GM18868 (cell line): ENCODE measurements around the gene PPM1G.
"Not testable (repeated sequence)": the region's sequence is repeated elsewhere in the genome, so short reads cannot be mapped to it uniquely, and the experiment has no call there.

Experiments
- ATAC-seq: cut with Tn5 transposase; IDR thresholded peaks from one replicate; pipeline ENCODE4 v1.9.1; 2021; ENCODE audit warnings: mild to moderate bottlenecking, moderate library complexity; ENCODE audit not compliant: unreplicated experiment

Gene PPM1G

DNA sequence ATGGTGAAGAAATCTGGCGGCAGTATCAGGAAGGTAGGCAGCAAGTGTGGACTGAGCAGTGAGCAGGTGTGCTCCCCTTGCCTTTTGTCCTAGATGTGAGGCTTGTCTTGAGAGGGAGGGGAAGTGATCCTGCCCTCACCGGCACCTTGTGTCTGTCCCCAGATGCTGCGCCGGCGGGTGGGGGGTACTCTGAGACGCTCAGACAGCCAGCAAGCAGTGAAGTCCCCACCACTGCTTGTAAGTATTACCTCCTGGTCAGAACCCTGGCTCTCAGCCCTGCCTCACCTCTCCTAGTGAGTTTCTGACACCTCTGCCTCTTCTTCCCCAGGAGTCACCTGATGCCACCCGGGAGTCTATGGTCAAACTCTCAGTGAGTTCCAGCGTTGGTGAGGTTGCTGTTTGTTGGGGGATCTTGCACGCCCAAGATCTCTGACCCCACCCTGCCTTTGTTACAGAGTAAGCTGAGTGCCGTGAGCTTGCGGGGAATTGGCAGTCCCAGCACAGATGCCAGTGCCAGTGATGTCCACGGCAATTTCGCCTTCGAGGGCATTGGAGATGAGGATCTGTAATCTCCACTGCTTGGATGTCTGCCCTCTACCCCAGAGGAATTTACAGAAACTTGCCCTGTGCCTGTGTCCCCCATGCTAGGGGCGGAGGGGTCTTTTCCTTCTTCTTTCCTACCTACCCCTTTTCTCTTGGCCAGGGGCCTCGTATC is 33.1 kb downstream of the PPM1G start:
- ATAC-seq, result no peak

DNA sequence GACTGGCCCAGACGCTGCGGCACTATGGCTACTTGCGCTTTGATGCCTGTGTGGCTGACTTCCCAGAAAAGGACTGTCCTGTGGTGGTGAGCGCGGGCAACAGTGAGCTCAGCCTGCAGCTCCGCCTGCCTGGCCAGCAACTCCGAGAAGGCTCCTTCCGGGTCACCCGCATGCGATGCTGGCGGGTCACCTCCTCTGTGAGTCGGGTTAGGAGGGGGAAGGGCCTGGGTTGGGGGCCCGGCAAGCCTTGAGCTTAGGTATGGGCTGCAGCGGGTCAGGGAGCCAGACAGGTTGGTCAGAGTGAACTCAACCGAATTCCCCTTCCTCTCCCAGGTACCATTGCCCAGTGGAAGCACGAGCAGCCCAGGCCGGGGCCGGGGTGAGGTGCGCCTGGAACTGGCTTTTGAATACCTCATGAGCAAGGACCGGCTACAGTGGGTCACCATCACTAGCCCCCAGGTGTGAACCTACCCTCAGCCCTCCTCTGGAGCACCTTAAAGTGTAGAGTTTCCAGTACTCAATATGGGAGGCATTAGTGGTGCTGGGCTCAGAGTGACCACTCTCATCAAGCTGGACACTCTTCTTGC is 33.8 kb downstream of the PPM1G start:
- ATAC-seq, result no peak

- no peak for ATAC-seq
These were observed 35.8 kb downstream of the PPM1G start for GRCh38 chr2:27373567-27373966.

- no peak for ATAC-seq
These were observed 36.5 kb downstream of the PPM1G start for GRCh38 chr2:27372937-27373336.

DNA sequence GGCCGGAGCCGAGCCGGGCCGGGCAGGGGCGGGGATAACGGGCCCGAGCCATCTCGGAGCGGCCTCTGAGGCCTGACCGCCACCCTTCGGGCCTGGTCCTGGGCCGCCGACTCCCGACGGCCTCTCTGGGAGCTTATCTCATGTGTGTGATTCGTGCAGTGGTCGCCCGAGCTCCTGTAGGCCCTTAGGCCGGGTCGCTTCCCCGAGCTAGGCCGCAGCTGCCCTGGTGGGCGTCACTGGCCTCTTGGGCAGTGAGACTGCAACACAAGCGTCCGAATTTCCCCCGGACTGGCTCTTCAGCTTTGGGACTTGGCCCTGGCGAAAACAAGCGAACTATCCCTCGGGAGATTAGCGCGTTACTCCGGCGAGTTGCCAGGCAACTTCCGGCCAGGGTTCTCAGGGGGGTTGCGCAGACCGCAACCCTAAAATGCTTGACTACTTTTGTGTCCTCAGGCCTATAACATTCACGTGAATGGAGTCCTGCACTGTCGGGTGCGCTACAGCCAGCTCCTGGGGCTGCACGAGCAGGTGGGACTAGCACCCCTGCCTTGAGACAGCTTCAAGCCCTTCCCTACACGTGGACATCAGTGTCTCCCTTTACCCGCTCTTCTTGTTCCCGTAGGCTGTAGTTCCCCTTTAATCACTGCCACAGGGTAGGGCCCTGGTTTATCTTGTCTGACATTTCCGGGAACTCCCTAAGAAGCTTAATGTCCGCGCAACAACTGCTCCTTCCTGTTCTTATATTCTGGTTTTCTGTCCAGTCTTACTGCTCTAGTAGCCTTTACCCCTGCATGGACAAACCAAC is 38.4 kb downstream of the PPM1G start:
- ATAC-seq, result peak; percentile 21

DNA sequence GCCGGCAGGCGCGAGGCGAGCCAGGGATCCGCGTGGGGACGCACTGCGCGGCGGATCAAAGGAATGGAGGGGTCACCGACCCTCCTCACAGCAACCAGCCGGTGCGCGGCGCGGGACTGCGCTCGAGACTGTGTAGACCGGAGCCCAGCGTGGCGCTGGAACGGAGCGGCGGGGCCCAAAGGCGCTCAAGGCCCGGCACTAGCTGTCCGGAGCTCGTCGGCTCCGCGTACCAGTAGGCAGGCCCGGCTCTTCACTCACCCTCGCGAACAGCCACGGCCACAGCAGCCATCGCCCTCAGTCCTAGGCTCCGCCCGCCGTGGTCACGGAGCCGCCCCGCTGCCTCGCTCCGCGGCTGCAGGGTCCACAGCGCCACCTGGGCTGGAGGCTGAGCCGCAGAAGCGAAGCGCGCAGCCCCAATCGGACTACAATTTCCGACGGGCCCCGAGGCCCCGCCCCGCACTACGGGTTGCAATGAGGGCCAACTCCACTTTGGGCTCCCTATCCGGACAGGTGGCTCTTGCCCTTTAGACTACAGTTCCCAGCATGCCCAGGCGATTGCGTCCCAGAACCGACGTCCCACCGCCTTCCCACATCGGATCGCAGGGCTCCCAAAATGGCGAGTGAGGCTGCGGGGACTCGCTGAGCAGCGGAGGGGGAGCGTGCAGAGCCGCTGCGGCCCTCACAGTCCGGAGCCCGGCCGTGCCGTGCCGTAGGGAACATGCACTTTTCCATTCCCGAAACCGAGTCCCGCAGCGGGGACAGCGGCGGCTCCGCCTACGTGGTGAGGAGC is 39.2 kb downstream of the PPM1G start, which contains the start of the genes EIF2B4 and SNX17:
TSS of gene EIF2B4 (minus strand) at position 313 of the 790 bp plus-strand sequence. CDS start at position 289, 24 bp downstream.
TSS of gene SNX17 (plus strand) at position 591 of the 790 bp plus-strand sequence. CDS start at position 719, 128 bp downstream.
- peak; percentile 89 for ATAC-seq

DNA sequence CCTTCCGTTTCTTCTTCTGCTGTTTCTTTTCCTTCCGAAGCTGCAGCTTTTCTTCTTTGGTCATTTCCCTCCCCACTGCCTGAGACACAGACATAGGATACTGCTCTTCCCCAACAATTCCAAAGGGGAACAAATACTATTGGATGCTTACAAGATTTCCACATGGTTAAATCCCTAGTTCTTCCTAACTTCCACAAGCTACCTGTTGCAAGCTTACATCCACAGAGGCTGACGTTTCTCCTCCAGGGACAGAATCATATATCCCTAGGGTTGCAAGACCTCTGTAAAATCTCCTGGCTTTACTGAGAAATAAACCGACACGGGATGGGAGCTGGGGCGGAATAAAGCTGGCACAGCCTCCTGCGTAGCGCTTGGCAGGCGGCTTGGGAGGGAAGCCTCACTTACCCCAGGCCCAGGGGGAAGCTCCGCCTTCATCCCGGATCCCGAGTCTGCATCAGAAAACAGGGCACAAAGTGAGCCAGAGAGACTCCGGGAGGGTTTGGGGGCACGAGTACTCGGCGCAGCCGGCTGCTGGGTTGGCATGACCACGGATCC is 39.8 kb downstream of the PPM1G start:
- ATAC-seq, result peak; percentile 5

DNA sequence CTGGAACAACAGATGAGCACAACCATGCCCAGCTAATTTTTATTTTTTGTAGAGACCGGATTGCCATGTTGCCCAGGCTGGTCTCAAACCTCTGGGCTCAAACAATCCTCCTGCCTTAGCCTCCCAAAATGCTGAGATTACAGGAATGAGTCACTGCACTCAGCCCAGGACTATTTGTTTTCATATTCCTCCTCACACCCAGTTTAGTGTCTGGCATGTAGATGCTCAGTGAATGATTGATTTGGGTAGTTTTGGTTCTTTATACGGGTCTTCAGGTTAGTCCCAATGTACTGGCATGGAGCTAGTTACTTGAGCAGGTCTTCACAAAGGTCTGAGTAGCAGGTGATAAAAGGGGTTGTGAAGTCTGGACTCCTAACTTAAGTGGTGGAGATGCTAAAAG is 45.5 kb downstream of the PPM1G start:
- ATAC-seq, result no peak

DNA sequence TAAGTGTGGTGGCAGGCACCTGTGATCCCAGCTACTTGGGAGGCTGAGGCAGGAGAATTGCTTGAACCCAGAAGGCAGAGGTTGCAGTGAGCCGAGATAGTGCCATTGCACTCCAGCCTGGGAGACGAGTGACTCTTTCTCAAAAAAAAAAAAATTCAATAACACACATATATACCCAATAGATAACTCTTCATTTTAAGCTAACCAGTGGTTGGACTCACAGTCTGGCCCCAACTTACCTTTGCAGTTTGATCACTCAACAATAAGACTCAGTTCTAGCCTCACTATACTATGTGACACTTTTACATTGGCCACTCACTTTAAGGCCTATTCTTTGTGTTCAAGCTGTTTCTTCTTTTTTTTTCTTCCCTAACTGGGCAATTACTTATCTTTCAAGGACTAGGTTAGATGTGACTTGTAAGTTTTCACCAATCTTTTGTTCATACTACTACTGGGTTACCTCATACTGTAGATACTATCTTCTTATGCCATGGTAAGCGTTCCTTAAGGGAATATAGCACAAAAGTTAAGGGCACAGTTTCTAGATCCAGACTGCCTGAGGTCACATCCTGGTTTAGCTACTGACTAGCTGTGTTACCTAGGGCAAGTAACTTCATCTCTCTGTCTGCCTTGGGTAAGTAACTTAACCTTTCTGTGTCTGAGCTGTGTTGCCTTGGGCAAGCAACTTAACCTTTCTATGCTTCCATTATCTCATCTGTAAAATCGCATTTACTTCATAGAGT is 46.5 kb downstream of the PPM1G start:
- no peak for ATAC-seq

GRCh38 chr2:27356382-27357181 is 52.8 kb downstream of the PPM1G start, which contains the start of gene GTF3C2:
TSS of gene GTF3C2 (minus strand) at chr2:27356764. CDS start at chr2:27343554, 13,210 bp downstream.
- ATAC-seq, result peak; percentile 89

DNA sequence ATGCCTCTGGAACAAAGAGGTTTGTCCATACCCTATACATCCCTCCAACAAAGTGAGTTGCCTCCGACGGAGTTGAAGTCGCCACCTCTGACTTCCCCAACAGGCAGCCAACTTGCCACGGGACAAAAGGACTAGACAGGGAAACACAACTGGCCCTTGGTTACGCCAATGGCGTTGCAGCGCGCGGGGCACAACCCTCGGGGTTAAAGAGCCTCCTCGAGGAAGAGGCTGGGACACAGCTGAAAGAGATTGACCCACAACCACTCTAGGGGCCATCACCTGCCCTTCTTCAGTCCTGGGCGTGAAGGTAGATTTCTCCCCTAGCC is 53.4 kb downstream of the PPM1G start:
- ATAC-seq, result peak; percentile 31

DNA sequence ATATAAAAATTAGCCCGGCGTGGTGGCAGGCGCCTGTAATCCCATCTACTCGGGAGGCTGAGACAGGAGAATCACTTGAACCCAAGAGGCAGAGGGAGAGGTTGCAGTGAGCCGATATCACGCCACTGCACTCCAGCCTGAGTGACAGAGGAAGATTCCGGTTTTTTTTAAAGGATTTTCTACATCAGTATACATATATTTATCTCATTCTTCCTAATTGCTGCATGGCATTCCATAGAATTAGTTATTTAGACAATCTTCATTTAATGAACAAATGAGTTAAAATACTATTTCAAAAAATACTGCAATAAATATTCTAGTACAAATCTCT is 54.8 kb downstream of the PPM1G start:
- no peak for ATAC-seq

DNA sequence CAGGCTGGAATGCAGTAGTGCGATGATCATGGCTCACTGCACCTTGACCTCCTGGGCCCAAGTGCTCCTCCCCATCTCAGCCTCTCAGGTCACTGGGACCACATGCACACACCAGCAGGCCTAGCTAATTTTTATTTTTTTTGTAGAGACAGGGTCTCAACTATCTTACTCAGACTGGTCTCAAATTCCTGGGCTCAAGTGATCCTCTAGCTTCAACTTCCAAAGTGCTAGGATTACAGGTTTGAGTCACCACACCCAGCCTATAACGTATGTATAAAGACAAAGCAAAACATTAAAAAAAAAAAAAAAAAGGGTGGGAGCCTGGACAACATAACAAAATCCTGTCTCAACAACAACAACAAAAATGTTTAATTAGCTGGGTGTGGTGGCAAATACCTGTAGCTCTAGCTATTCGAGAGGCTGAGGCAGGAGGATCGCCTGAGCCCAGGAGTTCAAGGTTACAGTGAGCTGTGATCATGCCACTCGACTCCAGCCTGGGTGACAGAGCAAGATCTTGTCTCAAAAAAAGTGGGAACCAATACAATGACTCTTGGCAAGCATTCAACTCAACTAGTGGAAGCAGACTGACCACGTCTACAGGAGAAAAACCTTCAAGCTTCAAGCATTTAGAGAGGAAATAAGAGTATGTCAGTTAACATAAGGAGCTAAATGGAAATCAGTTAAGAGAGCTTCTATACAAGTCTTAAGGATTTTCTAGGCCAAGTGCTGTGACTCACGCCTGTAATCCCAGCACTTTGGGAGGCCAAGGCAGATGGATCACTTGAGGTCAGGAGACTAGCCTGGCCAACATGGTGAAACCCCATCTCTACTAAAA is 55.4 kb downstream of the PPM1G start:
- no peak for ATAC-seq

DNA sequence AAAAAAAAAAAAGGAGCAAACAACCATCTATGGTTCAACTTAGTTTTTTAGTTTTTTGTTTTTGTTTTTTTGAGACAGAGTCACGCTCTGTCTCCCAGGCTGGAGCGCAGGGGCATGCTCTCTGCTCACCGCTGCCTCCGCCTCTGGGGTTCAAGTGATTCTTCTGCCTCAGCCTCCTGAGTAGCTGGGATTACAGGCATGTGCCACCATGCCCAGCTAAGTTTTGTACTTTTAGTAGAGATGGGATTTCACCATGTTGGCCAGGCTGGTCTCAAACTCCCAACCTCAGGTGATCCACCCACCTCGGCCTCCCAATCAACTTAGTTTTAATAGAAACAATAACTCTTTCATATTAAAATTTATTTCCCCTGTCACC is 56.0 kb downstream of the PPM1G start:
- ATAC-seq, result not testable (repeated sequence)

GRCh38 chr2:27351802-27352598 is 57.4 kb downstream of the PPM1G start:
- ATAC-seq, result no peak

- ATAC-seq, result no peak
These were observed 59.2 kb downstream of the PPM1G start for GRCh38 chr2:27350106-27350693.

DNA sequence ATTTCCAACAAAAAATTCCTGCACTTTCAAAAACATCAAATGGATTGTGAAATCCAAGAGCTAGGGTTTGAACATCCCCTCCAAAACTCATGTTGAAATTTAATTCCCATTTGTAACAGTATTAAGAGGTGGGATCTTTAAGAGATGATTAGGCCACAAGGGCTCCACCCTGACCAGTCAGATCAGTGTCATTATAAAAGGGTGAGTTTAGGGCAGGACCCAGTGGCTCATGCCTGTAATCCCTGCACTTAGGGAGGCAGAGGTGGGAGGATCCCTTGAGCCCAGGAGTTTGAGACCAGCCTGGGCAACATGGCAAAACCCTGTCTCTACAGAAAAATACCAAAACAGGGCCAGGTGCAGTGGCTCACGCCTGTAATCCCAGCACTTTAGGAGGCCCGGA is 61.8 kb downstream of the PPM1G start:
- no peak for ATAC-seq
